ENCODE measurements around the gene ARSA.

The ARSA gene

DNA sequence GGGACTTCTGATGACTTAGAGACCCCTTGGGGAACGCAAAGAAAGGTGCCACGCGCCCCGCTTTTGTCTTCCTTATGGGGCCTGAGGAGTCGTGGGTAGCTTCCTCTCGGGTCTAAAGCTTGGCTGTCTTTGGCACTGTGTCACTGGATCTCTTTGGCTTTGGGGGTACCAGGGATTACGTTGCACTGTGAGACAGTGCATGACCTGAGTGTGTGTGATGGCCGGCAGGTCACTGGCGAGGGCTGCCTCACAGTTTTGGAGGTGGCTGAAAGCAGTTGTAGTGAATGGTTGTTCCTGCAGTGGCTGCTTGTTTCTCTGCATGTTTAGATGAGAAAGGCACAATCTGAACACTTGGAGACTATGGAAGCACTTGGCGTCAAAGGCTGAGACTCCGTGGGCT, 5.8 kb upstream of the ARSA start:
- Mint-ChIP-seq H3K27ac (no peak overlapping the region), H3K36me3 (ENCODE audit: low read depth) (no peaks in the 10 kb centered on the region), H3K4me3 (no peak overlapping the region), H3K9me3 (no peaks in the 10 kb centered on the region), H3K4me1 (ENCODE audit: low read depth) (peaks cover 11% of the 10 kb centered on the region), H3K27me3 (no peaks in the 10 kb centered on the region)
- DNase-seq: no peak

DNA sequence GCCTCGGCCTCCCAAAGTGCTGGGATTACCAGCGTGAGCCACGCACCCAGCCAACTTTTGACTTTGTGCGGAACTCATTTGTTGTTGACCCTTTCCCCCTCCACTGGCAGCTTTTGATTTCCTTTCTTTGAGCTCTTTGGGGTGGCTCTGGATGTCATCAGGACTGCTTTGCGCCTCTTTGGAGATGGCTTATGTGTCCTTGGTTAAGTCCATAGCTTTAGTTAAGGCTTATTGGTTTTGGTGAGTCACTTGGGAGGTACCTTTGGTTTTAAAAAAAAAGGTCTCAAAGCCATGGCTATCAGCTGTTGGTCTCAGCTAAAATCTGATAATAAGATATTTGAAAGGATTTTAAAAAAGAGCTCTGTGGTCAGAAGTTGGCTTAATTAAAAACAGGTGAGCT, 5.1 kb upstream of the ARSA start:
- DNase-seq: no peak
- Mint-ChIP-seq H3K27me3 (no peaks in the 10 kb centered on the region), H3K4me1 (ENCODE audit: low read depth) (peaks cover 17% of the 10 kb centered on the region), H3K4me3 (no peak overlapping the region), H3K9me3 (no peaks in the 10 kb centered on the region), H3K27ac (no peak overlapping the region), H3K36me3 (ENCODE audit: low read depth) (no peaks in the 10 kb centered on the region)

DNA sequence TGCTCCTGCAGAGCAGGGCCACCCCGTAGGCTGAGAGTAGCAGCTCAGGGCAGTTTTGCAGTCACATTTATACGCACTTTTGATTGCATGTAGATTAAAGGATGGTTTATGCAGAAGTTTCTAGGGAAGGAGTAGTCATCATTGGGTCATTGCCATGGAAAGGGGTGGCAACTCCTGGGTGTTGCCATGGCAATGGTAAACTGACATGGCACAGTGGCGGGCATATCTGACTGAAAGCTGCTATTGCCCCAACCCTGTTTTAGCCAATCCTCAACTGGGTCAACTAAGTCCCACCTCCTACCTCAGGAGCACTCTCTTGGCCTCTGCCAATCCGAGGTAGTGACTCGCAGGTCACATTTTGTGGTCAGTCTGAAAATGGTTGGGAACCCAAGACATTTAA, 2.4 kb upstream of the ARSA start:
- no peaks in the 10 kb centered on the region for H3K9me3 Mint-ChIP-seq
- no peak for DNase-seq
- H3K4me3 Mint-ChIP-seq: no peak overlapping the region
- H3K4me1 Mint-ChIP-seq (ENCODE audit: low read depth): peaks cover 22% of the 10 kb centered on the region
- H3K27ac Mint-ChIP-seq: no peak overlapping the region
- peaks cover 2% of the 10 kb centered on the region for H3K36me3 Mint-ChIP-seq (ENCODE audit: low read depth)
- no peaks in the 10 kb centered on the region for H3K27me3 Mint-ChIP-seq

DNA sequence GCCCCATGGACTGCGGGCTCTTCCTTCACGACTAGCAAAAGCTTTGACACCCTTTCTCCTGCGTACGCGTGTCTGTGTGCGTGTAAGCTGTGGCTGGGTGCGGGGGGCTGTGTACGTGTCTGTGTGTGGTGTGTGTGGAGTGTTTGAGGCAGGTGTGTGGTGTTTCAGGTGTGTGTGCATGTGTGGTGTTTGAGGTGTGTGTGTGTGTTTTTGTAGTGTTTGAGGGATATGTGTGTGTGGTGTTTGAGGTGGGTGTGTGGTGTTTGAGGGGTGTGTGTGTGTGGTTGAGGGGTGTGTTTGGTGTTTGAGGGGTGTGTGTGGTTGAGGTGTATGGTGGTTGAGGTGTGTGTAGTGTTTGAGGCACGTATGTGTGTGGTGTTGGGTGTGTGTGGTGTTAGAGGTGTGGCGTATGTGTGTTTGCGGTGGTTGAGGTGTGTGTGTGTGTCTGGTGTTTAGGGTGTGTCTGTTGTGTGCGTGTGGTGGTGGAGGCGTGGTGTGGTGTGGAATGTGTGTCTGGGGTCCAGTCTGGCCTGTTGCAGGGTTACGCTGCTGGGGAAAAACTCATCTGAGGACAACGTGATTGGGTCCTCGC, 687 bp upstream of the ARSA start:
- no peaks in the 10 kb centered on the region for H3K9me3 Mint-ChIP-seq
- H3K4me1 Mint-ChIP-seq (ENCODE audit: low read depth): peaks cover 22% of the 10 kb centered on the region
- H3K27me3 Mint-ChIP-seq: no peaks in the 10 kb centered on the region
- H3K36me3 Mint-ChIP-seq (ENCODE audit: low read depth): peaks cover 15% of the 10 kb centered on the region
- H3K27ac Mint-ChIP-seq: peak overlapping the region; percentile 86
- DNase-seq: no peak
- peak overlapping the region; percentile 88 for H3K4me3 Mint-ChIP-seq

DNA sequence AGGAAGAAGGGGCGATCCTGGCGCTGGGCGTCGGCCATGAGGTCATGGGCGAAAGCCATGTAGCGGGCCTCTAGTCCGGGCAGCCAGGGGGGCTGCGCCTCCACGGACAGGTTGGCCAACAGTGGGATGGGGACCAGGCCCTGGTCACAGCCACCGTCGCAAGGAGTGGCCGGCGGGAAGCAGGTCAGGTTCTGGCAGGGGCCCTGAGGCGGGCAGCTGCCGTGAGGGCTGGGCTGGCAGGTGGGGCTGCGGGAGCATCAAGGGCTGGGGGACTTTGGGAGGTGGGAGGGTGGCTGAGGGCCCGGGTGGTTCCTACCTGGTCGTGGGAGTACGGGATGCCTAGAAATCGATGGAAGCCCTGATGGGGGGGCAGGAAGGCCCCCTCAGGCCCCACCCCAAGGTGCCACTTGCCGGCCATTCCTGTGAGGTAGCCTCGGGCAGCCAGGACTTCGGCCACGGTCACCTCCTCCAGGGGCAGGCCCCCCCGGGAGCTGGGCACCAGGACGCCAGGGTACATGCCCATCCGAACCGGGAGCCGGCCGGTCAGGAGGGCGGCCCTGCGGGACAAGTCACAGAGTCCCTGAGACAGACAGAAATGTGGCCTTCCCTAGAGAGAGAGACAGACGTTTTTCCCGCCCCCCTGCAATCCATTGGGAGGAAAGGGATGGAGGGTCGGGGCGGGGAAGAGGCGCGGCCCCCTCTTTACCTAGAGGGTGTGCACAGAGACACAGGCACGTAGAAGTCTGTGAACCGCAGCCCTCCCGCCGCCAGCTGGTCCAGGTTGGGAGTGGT, 906 bp downstream of the ARSA start:
- peak overlapping the region; percentile 88 for H3K4me3 Mint-ChIP-seq
- no peaks in the 10 kb centered on the region for H3K27me3 Mint-ChIP-seq
- H3K36me3 Mint-ChIP-seq (ENCODE audit: low read depth): peaks cover 15% of the 10 kb centered on the region
- H3K4me1 Mint-ChIP-seq (ENCODE audit: low read depth): peaks cover 33% of the 10 kb centered on the region
- no peak for DNase-seq
- H3K27ac Mint-ChIP-seq: peak overlapping the region; percentile 83
- H3K9me3 Mint-ChIP-seq: no peaks in the 10 kb centered on the region

DNA sequence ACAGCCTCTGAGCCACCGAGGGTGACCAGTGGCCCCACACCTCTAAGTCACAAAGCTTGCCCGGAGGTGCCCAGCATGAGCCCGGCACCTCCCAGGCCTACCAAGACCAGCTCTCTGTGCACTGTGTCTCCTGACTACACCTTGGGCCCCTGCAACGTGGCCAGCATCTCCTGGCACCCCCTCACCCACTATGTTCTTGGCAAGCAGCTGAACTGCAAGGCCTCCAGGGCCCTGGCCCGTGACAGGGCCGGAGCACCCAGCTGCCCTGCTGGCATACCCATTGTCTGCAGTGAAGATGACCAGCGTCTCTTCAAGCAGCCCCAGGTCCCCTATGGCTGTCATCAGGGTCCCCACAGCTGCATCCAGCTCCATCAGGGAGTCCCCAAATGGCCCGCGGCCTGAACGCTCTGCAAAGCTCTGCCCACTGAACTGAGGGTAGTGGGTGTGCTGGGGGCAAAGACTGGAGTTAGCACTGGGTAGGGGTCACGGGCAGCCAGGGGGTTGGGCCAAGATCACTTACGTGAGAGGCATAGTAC, 1.6 kb downstream of the ARSA start:
- H3K27me3 Mint-ChIP-seq: no peaks in the 10 kb centered on the region
- no peak for DNase-seq
- H3K36me3 Mint-ChIP-seq (ENCODE audit: low read depth): peaks cover 15% of the 10 kb centered on the region
- H3K9me3 Mint-ChIP-seq: no peaks in the 10 kb centered on the region
- peaks cover 40% of the 10 kb centered on the region for H3K4me1 Mint-ChIP-seq (ENCODE audit: low read depth)
- H3K27ac Mint-ChIP-seq: peak overlapping the region; percentile 83
- H3K4me3 Mint-ChIP-seq: peak overlapping the region; percentile 69

DNA sequence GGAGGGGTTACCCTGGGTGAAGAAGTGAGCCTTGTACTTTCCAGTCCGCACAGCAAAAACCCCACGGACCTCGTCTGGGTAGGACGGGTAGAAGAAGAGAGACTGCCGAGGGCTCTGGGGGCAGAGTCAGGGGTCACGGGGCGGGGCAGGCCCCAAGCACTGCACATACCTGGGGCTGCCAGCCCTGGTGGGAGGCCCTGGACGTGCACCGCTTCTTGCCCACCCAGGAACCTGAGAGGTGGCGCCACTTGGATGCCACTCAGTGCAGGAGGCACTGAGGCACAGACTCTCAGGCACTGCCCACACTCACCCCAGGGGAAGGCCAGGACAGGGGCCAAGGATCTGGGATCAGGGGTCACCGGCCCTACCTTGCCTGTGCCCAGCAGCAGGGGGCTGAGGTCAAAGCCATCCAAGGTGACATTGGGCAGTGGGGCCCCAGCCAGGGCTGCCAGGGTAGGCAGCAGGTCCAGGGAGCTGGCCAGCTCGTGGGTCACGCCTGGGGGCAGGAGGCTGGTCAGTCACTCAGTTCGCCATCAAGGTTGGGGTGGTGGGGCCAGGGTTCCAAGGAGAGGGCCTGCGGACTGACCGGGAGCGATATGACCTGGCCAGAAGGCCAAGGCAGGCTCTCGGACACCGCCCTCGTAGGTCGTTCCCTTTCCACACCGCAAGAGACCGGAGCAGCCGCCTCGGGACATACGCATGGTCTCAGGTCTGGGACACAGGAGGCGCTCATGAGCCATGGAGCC, 2.2 kb downstream of the ARSA start:
- H3K27me3 Mint-ChIP-seq: no peaks in the 10 kb centered on the region
- no peak for DNase-seq
- H3K4me1 Mint-ChIP-seq (ENCODE audit: low read depth): peaks cover 46% of the 10 kb centered on the region
- H3K36me3 Mint-ChIP-seq (ENCODE audit: low read depth): peaks cover 15% of the 10 kb centered on the region
- peak overlapping the region; percentile 83 for H3K27ac Mint-ChIP-seq
- no peak overlapping the region for H3K4me3 Mint-ChIP-seq
- no peaks in the 10 kb centered on the region for H3K9me3 Mint-ChIP-seq

DNA sequence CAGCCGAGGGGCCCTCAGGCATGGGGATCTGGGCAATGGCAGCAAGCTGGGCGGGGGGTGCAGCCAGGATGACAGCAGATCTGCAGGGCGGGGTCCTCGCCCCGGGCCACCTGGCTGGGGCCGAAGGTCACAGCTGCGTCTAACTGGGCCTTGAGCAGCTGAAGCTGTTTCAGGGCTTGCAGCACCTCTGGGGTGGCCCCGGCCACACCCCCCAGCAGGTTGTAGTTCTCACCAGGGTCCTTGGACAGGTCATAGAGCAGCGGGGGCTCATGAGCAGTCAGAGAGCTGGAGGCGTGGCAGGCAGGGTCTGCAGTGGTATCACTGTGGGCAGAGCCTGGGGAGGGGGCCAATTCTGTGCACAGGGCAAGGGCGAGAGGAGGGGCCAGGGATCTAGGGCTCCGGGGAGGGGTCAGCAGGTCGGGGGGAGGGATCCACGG, 2.8 kb downstream of the ARSA start:
- H3K4me1 Mint-ChIP-seq (ENCODE audit: low read depth): peaks cover 49% of the 10 kb centered on the region
- H3K27me3 Mint-ChIP-seq: no peaks in the 10 kb centered on the region
- no peak overlapping the region for H3K4me3 Mint-ChIP-seq
- DNase-seq: no peak
- H3K9me3 Mint-ChIP-seq: no peaks in the 10 kb centered on the region
- peak overlapping the region; percentile 8 for H3K27ac Mint-ChIP-seq
- H3K36me3 Mint-ChIP-seq (ENCODE audit: low read depth): peaks cover 15% of the 10 kb centered on the region

DNA sequence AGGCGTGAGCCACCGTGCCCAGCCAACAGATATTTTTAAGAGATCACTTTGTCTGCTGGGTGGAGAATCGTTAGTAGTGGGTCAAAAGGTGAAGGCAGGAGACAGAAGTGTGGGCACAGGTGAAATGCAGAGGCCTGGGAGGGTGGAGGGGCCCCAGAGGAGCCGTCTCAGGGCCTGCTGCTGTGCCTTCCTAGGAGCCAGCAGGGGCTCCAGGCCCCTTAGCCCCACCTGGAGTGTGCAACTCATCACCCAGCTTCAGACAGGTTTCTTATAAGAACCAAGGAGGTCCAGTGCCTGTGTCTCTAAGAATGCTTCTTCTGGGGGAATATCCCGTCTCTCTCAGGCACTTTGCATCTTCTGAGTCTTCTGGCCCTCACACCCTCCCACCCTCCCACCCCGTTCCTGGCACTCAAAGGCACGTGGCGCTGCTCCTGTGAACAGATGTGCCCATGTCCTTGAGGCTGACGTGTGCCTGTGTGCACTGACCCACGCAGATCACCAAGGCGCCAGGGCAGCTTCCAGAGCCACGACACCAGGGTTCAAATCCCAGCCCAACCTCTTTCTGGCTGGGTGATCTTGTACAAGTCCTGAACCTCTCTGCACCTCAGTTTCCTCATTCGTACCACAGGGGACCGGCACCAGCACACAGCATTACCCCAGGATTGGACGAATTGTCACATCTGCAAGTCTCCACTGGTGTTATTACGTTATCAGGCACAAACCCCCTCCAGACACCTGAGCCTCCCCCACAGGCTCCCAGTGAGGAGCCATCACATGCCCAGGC, 3.4 kb downstream of the ARSA start:
- no peak overlapping the region for H3K27ac Mint-ChIP-seq
- H3K4me3 Mint-ChIP-seq: no peak overlapping the region
- H3K9me3 Mint-ChIP-seq: no peaks in the 10 kb centered on the region
- H3K36me3 Mint-ChIP-seq (ENCODE audit: low read depth): peaks cover 15% of the 10 kb centered on the region
- peaks cover 51% of the 10 kb centered on the region for H3K4me1 Mint-ChIP-seq (ENCODE audit: low read depth)
- DNase-seq: no peak
- H3K27me3 Mint-ChIP-seq: no peaks in the 10 kb centered on the region

DNA sequence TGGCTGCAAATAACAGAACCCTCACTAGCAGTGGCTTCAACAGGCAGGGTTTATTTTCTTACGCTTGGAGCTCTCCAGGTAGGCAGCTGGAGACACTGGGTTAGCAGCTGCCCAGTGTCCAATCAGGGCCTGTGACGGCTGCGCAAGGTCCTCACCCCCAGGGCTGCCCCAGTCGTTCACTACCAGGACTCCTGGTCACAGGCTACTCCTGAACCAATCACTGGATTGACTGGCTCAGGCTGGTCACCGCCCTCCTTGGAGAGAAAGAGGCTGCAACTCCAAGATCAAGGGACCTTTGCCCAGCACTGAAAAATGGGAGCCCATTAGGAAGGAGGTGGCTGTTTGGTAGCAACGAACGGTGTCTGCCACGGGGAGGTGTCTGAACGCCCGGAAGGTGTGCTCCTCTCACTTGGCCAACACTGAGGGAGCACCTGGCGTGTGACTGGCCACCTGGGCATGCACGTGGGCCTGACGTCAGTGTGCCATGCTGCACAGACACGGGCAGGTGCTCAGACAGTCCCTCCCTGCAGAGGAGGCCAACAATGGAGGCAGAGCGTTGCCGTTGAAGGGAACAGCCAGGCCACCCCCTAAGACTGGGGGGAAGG, 5.1 kb downstream of the ARSA start:
- no peaks in the 10 kb centered on the region for H3K27me3 Mint-ChIP-seq
- peak overlapping the region; percentile 98 for H3K27ac Mint-ChIP-seq
- DNase-seq: no peak
- H3K9me3 Mint-ChIP-seq: no peaks in the 10 kb centered on the region
- peaks cover 15% of the 10 kb centered on the region for H3K36me3 Mint-ChIP-seq (ENCODE audit: low read depth)
- no peak overlapping the region for H3K4me3 Mint-ChIP-seq
- H3K4me1 Mint-ChIP-seq (ENCODE audit: low read depth): peaks cover 44% of the 10 kb centered on the region

DNA sequence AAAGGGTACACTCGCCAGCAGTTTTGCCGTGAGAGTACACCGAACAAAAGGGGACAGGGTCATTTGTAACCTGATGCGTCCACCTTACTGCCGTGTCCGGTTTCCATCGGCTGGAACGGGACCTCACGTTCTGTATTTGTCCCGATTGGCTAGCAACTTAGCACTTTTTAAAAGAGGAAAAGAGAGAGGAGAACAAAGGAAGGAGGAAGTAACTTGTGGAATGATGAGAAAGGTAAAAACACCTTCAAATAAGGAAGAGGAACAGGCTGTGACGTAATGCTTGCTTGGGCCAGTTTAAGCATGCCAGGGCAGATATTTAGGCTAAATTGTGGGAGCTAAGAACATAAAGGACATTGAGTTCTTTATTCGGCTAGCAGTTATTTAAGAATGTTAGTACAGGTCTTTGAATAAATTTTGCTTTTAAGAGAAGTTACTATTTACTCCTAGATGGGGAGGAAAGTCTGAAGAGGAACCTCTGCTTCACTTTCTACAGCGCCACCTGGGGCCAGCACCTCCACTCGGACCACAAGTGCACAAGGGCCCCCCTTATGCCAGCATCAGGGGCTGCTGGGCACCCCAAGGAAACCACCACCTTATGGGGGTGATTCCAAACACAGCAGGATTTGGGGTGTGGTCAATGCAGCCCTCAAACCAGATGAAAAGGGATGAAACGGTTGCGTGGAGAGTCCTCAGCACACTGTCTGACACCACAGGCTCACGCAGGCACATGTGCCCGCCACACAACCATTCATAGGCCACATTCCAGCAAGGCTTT, 5.8 kb downstream of the ARSA start:
- peak overlapping the region; percentile 74 for H3K4me3 Mint-ChIP-seq
- peak; percentile 56 for DNase-seq
- no peaks in the 10 kb centered on the region for H3K9me3 Mint-ChIP-seq
- peak overlapping the region; percentile 98 for H3K27ac Mint-ChIP-seq
- H3K27me3 Mint-ChIP-seq: no peaks in the 10 kb centered on the region
- peaks cover 44% of the 10 kb centered on the region for H3K4me1 Mint-ChIP-seq (ENCODE audit: low read depth)
- H3K36me3 Mint-ChIP-seq (ENCODE audit: low read depth): peaks cover 15% of the 10 kb centered on the region

DNA sequence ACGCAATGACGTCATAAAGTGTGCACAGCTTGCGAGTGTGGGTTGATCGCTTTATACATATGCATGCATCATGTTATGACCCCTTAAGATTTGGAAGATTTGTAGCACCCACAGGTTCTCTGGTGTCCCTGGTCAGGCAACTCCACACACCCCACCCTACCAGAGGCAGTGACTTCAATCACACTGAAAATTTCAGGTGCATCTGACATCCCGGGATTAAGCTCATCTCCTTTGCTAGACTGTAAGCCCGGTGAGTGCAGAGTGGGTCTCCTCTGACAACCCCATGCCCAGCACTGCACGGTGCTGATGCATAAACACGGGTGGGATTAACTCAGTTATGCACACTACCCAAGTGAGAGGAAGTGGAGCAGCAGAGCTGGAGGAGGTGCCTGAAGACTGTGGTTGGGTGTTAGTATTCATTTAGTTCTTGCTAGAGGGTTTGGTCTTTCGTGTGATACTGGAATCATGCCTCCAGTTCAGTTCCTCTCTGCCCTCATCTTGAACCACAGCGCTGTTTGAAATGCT, 6.5 kb downstream of the ARSA start:
- peaks cover 15% of the 10 kb centered on the region for H3K36me3 Mint-ChIP-seq (ENCODE audit: low read depth)
- peak overlapping the region; percentile 98 for H3K27ac Mint-ChIP-seq
- H3K4me1 Mint-ChIP-seq (ENCODE audit: low read depth): peaks cover 40% of the 10 kb centered on the region
- peak; percentile 71 for DNase-seq
- H3K9me3 Mint-ChIP-seq: no peaks in the 10 kb centered on the region
- H3K27me3 Mint-ChIP-seq: no peaks in the 10 kb centered on the region
- H3K4me3 Mint-ChIP-seq: peak overlapping the region; percentile 74
